Upper lobe of right lung (tissue), 1 donor: ENCODE results near the gene TLN1. TPM values are rescaled to one million over a fixed set of nuclear protein-coding genes. Genes with fewer than 3 reads are reported as not detected.

Source experiments
- ATAC-seq: fragments of 200-7000 bp; cut with Tn5 transposase; one replicate; pipeline ENCODE4 v1.9.1; 2020; ENCODE audit warnings: mild to moderate bottlenecking, moderate library complexity
- DNase-seq: peaks from one replicate; pipeline ENCODE4 v3.0.0-alpha.2; 2020
- H3K27ac ChIP-seq: fragments of 200-600 bp; one replicate; pipeline ENCODE4 v1.8.0; 2022
- H3K27me3 ChIP-seq: fragments of 200-600 bp; one replicate; pipeline ENCODE4 v1.8.0; 2022; ENCODE audit warnings: mild to moderate bottlenecking
- H3K36me3 ChIP-seq: fragments of 200-600 bp; one replicate; pipeline ENCODE4 v1.8.0; 2022
- H3K4me1 ChIP-seq: fragments of 200-600 bp; one replicate; pipeline ENCODE4 v1.8.0; 2022
- H3K4me3 ChIP-seq: fragments of 200-600 bp; one replicate; pipeline ENCODE4 v1.8.0; 2022; ENCODE audit warnings: mild to moderate bottlenecking
- H3K9me3 ChIP-seq: fragments of 200-600 bp; one replicate; pipeline ENCODE4 v1.8.0; 2022
- intact Hi-C: fragments of 100-400 bp; cut with DNase I; formaldehyde crosslinking; loops from one replicate; pipeline ENCODE4 v1.11.0; 2022
- total RNA-seq: library from RNA; stranded (reverse); fragmentation: NEBNext Ultra II Directional; extraction: Animal tissue kit (Norgen Biotek cat#: 25700); gene quantifications from one replicate; pipeline ENCODE4 v1.2.1, GENCODE V29; 2021
- TF ChIP-seq, protein P1 (sequence below): fragments of 200-600 bp; IDR thresholded peaks from one replicate; pipeline ENCODE4 v1.8.0; 2022; ENCODE audit warnings: antibody characterized with exemption
- donor health status: DM: no; HTN: yes; CAD: no; lungs with severe emphysema.

Gene TLN1
- total RNA-seq, 1 donor from 2014 or later: 439 TPM

- no peak for DNase-seq
These were observed 62.5 kb downstream of the TLN1 start for GRCh38 chr9:35669331-35670145.

DNA sequence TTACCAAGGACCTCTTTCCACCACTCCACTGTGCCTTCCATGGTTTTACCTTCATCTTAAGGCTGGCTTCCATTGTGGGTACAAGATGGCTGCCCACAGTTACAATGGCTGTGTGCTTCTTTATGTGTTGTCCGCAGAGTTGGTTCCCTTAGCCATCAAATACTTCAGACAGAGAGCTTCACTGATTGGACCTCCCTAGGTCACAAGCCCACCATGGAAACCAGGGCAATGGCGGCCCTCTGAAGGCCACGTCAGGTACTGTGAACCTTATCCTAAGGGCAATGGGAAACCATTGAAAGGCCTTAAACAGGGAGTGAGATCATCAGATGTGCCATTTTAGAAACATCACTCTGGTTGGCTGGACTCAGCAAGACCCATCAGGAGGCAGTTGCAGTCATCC, 64.1 kb downstream of the TLN1 start:
- Histone ChIP-seq H3K27ac (no peak overlapping the region), H3K27me3 (no peaks in the 10 kb centered on the region), H3K36me3 (no peaks in the 10 kb centered on the region), H3K4me3 (no peak overlapping the region), H3K4me1 (peaks cover 10% of the 10 kb centered on the region), H3K9me3 (no peaks in the 10 kb centered on the region)
- ATAC-seq (no peak), DNase-seq (no peak)
- intact Hi-C loops: no loop called here
- TF ChIP-seq, protein P1, sequence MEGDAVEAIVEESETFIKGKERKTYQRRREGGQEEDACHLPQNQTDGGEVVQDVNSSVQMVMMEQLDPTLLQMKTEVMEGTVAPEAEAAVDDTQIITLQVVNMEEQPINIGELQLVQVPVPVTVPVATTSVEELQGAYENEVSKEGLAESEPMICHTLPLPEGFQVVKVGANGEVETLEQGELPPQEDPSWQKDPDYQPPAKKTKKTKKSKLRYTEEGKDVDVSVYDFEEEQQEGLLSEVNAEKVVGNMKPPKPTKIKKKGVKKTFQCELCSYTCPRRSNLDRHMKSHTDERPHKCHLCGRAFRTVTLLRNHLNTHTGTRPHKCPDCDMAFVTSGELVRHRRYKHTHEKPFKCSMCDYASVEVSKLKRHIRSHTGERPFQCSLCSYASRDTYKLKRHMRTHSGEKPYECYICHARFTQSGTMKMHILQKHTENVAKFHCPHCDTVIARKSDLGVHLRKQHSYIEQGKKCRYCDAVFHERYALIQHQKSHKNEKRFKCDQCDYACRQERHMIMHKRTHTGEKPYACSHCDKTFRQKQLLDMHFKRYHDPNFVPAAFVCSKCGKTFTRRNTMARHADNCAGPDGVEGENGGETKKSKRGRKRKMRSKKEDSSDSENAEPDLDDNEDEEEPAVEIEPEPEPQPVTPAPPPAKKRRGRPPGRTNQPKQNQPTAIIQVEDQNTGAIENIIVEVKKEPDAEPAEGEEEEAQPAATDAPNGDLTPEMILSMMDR: no peak

More at GRCh38 chr9:35669331-35670145, 62.5 kb downstream of the TLN1 start:
- no peak for ATAC-seq
- Histone ChIP-seq H3K27me3 (no peaks in the 10 kb centered on the region), H3K4me3 (no peak overlapping the region), H3K27ac (no peak overlapping the region), H3K4me1 (peaks cover 10% of the 10 kb centered on the region), H3K9me3 (no peaks in the 10 kb centered on the region), H3K36me3 (no peaks in the 10 kb centered on the region)
- intact Hi-C loops: no loop called here
- TF ChIP-seq, protein P1: no peak

DNA sequence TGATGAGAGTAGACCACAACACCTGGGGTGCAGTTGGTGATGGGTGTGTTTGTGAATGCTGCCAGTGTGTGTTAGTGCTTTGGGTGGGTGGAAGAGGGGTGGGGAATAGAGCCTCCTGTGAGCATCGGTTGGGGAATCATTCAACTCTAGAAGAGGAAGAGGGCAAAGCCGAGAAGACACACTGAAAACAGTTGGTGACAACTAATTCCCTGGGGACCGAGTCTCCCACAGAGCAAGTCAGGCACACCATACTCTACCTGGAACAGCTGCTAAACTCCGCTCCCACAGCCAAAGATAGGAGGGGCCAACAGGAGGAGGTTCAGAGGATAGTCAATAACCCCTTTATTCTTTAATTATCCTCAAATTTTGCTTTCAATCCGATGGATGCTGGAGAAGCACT, 65.4 kb downstream of the TLN1 start:
- peaks cover 16% of the 10 kb centered on the region for H3K4me1 ChIP-seq
- no peak overlapping the region for H3K4me3 ChIP-seq
- no peaks in the 10 kb centered on the region for H3K27me3 ChIP-seq
- H3K9me3 ChIP-seq: no peaks in the 10 kb centered on the region
- DNase-seq (no peak), ATAC-seq (no peak)
- no peak overlapping the region for H3K27ac ChIP-seq
- TF ChIP-seq, protein P1: no peak
- intact Hi-C loops: no loop called here
- no peaks in the 10 kb centered on the region for H3K36me3 ChIP-seq

DNA sequence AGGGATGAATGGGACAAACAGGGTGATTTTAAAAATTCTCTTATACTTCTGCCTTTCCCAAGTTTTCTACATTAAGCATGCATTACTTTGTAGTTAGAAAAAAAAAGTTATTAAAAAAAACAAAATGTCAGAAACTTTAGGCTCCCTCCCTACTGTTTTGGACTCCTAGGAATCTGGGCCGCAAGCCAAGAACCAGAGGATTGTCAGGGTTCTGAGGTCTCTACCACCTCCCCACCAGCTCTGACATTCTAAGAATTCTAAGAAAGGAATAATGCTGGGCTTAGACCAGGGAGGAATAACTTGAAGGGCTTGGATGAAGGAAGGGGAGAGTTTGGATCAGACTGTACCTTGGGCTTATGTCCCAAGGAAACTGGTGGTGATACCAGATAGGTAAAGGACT, 66.0 kb downstream of the TLN1 start:
- TF ChIP-seq, protein P1: no peak
- no peak overlapping the region for H3K4me3 ChIP-seq
- H3K9me3 ChIP-seq: no peaks in the 10 kb centered on the region
- ATAC-seq (no peak), DNase-seq (no peak)
- no peaks in the 10 kb centered on the region for H3K27me3 ChIP-seq
- peaks cover 21% of the 10 kb centered on the region for H3K4me1 ChIP-seq
- no peak overlapping the region for H3K27ac ChIP-seq
- H3K36me3 ChIP-seq: no peaks in the 10 kb centered on the region
- intact Hi-C loops: no loop called here

DNA sequence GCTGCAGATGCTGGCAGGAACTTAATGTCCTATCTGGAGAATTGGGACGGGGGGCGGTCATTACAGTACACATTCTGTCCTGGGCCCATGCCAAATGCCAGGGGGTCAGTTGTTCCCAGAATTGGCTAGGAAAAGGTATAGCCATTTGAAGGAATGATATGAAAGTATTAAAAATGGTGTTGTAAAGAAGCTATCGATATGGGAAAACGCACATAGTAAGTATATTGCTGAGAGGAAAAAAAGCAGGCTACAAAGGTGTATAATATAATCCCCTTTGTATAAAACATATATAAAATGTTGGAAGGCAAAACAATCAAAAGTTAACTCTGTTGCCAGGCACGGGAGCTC, 66.5 kb downstream of the TLN1 start:
- peak overlapping the region; percentile 53 for H3K4me3 ChIP-seq
- H3K36me3 ChIP-seq: peaks cover 3% of the 10 kb centered on the region
- H3K27me3 ChIP-seq: no peaks in the 10 kb centered on the region
- no peaks in the 10 kb centered on the region for H3K9me3 ChIP-seq
- intact Hi-C loops: no loop called here
- H3K4me1 ChIP-seq: peaks cover 21% of the 10 kb centered on the region
- no peak for ATAC-seq
- TF ChIP-seq, protein P1: no peak
- H3K27ac ChIP-seq: peak overlapping the region; percentile 64
- no peak for DNase-seq
